WTC11 (cell line): ENCODE results near the gene WWC1. TPM values are rescaled to one million over a fixed set of nuclear protein-coding genes. Genes with fewer than 3 reads are reported as not detected.

Source experiments
- ATAC-seq: fragments of 200-7000 bp; cut with Tn5 transposase; 2 replicates; pipeline ENCODE4 v1.10.0; 2021; ENCODE audit warnings: mild to moderate bottlenecking, moderate library complexity
- CTCF ChIA-PET: fragments of 300-600 bp; sonication (Branson Sonifier 250); formaldehyde crosslinking; loops from one replicate; lab custom pipeline; 2021; ENCODE audit warnings: antibody characterized with exemption; lab: Charles Lee
- POLR2A ChIA-PET: fragments of 350-600 bp; sonication (Branson Sonifier 250); formaldehyde crosslinking; loops from one replicate; lab custom pipeline; 2021; ENCODE audit warnings: antibody characterized with exemption; lab: Charles Lee
- DNase-seq: peaks from one replicate; pipeline ENCODE4 v3.0.0; 2021; ENCODE audit warnings: low spot score
- H3K27ac Mint-ChIP-seq: 2 replicates; pipeline ENCODE4 v1.8.0; 2021; ENCODE audit warnings: mixed read lengths
- H3K27me3 Mint-ChIP-seq: 2 replicates; pipeline ENCODE4 v1.8.0; 2021; ENCODE audit warnings: low read depth, mild to moderate bottlenecking, moderate library complexity, mixed read lengths
- H3K36me3 Mint-ChIP-seq: 2 replicates; pipeline ENCODE4 v1.8.0; 2021; ENCODE audit warnings: mixed read lengths
- H3K4me1 Mint-ChIP-seq: 2 replicates; pipeline ENCODE4 v1.8.0; 2022; ENCODE audit warnings: mixed read lengths
- H3K4me3 Mint-ChIP-seq: 2 replicates; pipeline ENCODE4 v1.8.0; 2021; ENCODE audit warnings: mild to moderate bottlenecking, moderate library complexity, mixed read lengths
- H3K9me3 Mint-ChIP-seq: 2 replicates; pipeline ENCODE4 v1.8.0; 2021; ENCODE audit warnings: mixed read lengths
- E2F1 ChIP-seq: sonication (generic); formaldehyde crosslinking; IDR thresholded peaks from 2 replicates; pipeline ENCODE4 v1.8.0; 2022; ENCODE audit warnings: mild to moderate bottlenecking, missing genetic modification reagents
- FOXJ3 ChIP-seq: sonication (generic); formaldehyde crosslinking; IDR thresholded peaks from 2 replicates; pipeline ENCODE4 v1.9.0; 2021; ENCODE audit warnings: missing genetic modification reagents, mild to moderate bottlenecking, borderline replicate concordance
- FOXP4 ChIP-seq: sonication (generic); formaldehyde crosslinking; IDR thresholded peaks from 2 replicates; pipeline ENCODE4 v1.8.0; 2022; ENCODE audit warnings: mild to moderate bottlenecking, missing genetic modification reagents
- GABPB1 ChIP-seq: sonication (generic); formaldehyde crosslinking; IDR thresholded peaks from 2 replicates; pipeline ENCODE4 v1.8.1; 2023; ENCODE audit warnings: mild to moderate bottlenecking, missing genetic modification reagents
- GRHL2 ChIP-seq: fragments of 250-450 bp; sonication (Bioruptor Pico); IDR thresholded peaks from 2 replicates; pipeline ENCODE4 v1.8.0; 2022; ENCODE audit warnings: mild to moderate bottlenecking, moderate library complexity; ENCODE audit not compliant: insufficient replicate concordance, severe bottlenecking
- IRF2 ChIP-seq: sonication (generic); formaldehyde crosslinking; IDR thresholded peaks from 2 replicates; pipeline ENCODE4 v1.8.0; 2022; ENCODE audit warnings: low read depth, missing genetic modification reagents, borderline replicate concordance
- KAT7 ChIP-seq: sonication (generic); formaldehyde crosslinking; IDR thresholded peaks from 2 replicates; pipeline ENCODE4 v1.8.1; 2023; ENCODE audit warnings: missing genetic modification reagents, mild to moderate bottlenecking, borderline replicate concordance
- NFATC4 ChIP-seq: fragments of 250-450 bp; sonication (Bioruptor Pico); IDR thresholded peaks from 2 replicates; pipeline ENCODE4 v1.9.0; 2021; ENCODE audit warnings: mild to moderate bottlenecking
- NFYB ChIP-seq: sonication (generic); formaldehyde crosslinking; conservative IDR thresholded peaks from 2 replicates; pipeline ENCODE4 v1.8.0; 2022; ENCODE audit warnings: low read depth, missing genetic modification reagents
- PRDM15 ChIP-seq: sonication (generic); formaldehyde crosslinking; IDR thresholded peaks from 2 replicates; pipeline ENCODE4 v1.8.0; 2022; ENCODE audit warnings: missing genetic modification reagents
- PRRX2 ChIP-seq: fragments of 250-450 bp; sonication (Bioruptor Pico); IDR thresholded peaks from 2 replicates; pipeline ENCODE4 v1.8.0; 2021; ENCODE audit warnings: mild to moderate bottlenecking
- RORB ChIP-seq: fragments of 250-450 bp; sonication (Bioruptor Pico); IDR thresholded peaks from 2 replicates; pipeline ENCODE4 v1.9.0; 2021; ENCODE audit warnings: mild to moderate bottlenecking
- SP1 ChIP-seq: sonication (generic); formaldehyde crosslinking; conservative IDR thresholded peaks from 2 replicates; pipeline ENCODE4 v1.8.1; 2022; ENCODE audit warnings: missing genetic modification reagents
- TEAD4 ChIP-seq: sonication (generic); formaldehyde crosslinking; IDR thresholded peaks from 2 replicates; pipeline ENCODE4 v1.8.0; 2022; ENCODE audit warnings: mild to moderate bottlenecking, missing genetic modification reagents
- ZNF317 ChIP-seq: sonication (generic); formaldehyde crosslinking; IDR thresholded peaks from 2 replicates; pipeline ENCODE4 v1.8.1; 2023; ENCODE audit warnings: low read depth, mild to moderate bottlenecking, moderate library complexity, missing genetic modification reagents, borderline replicate concordance
- ZNF425 ChIP-seq: fragments of 250-450 bp; sonication (Bioruptor Pico); conservative IDR thresholded peaks from 2 replicates; pipeline ENCODE4 v1.9.0; 2021; ENCODE audit warnings: mild to moderate bottlenecking
- ZNF532 ChIP-seq: fragments of 250-450 bp; sonication (Bioruptor Pico); IDR thresholded peaks from 2 replicates; pipeline ENCODE4 v1.9.0; 2021; ENCODE audit warnings: mild to moderate bottlenecking, borderline replicate concordance
- total RNA-seq: library from RNA; stranded (reverse); gene quantifications from 3 replicates; pipeline ENCODE4 v1.2.3, GENCODE V29; 2021

Gene WWC1
- total RNA-seq, 1 experiment from 2014 or later, result 48.4 TPM

- no peak for TF ChIP-seq ZNF532 (CRISPR knock-in tag)
- TF ChIP-seq, all 79 proteins: peak for 0
Measured at GRCh38 chr5:168413596-168413995, 122.2 kb downstream of the WWC1 start (continued).

- H3K27ac Mint-ChIP-seq, result no peak overlapping the region
- TF ChIP-seq KAT7 (CRISPR knock-in tag) (no peak), FOXP4 (no peak), PRDM15 (no peak), SP1 (CRISPR knock-in tag) (no peak), FOXJ3 (no peak), PRRX2 (CRISPR knock-in tag) (no peak), NFYB (no peak), TEAD4 (no peak), GABPB1 (CRISPR knock-in tag) (no peak), ZNF317 (no peak)
- H3K4me1 Mint-ChIP-seq, result no peaks in the 10 kb centered on the region
- ATAC-seq (no peak), DNase-seq (no peak)
- no peaks in the 10 kb centered on the region for H3K27me3 Mint-ChIP-seq
- ChIA-PET CTCF (interaction anchor here (1.3 kb wide), 1 partner anchor 123 kb away, joined by 3 read pairs; no protein-coding TSS in a partner anchor), POLR2A (no interaction called here)
- H3K4me3 Mint-ChIP-seq, result no peak overlapping the region
- no peaks in the 10 kb centered on the region for H3K9me3 Mint-ChIP-seq
- peaks cover 22% of the 10 kb centered on the region; the same call in 1 of the 2 replicates for H3K36me3 Mint-ChIP-seq
Measured at GRCh38 chr5:168415401-168415800, 124.0 kb downstream of the WWC1 start.

GRCh38 chr5:168415971-168416370 is 124.5 kb downstream of the WWC1 start:
- Mint-ChIP-seq H3K36me3 (peaks cover 22% of the 10 kb centered on the region; the same call in 1 of the 2 replicates), H3K9me3 (no peaks in the 10 kb centered on the region), H3K27me3 (no peaks in the 10 kb centered on the region), H3K4me1 (no peaks in the 10 kb centered on the region), H3K4me3 (no peak overlapping the region), H3K27ac (no peak overlapping the region)
- CTCF ChIA-PET, result interaction anchor here (1.3 kb wide), 1 partner anchor 124 kb away, joined by 3 read pairs; no protein-coding TSS in a partner anchor
- POLR2A ChIA-PET, result no interaction called here
- ATAC-seq (no peak), DNase-seq (no peak)
- TF ChIP-seq IRF2 (CRISPR knock-in tag) (no peak), PRDM15 (no peak), ZNF425 (CRISPR knock-in tag) (no peak), RORB (CRISPR knock-in tag) (no peak), GRHL2 (no peak), NFATC4 (no peak), E2F1 (CRISPR knock-in tag) (no peak)
